Stimulated activated CD4-positive, alpha-beta T cell treated with anti-CD3 and anti-CD28 coated beads, Interleukin-4, amount 100 ng/mL, for 4 hours (primary cell): ENCODE results near the gene SRP54.
A peak's percentile ranks its signal among the peaks of the same experiment; 100 is the strongest.
"Not testable (repeated sequence)": the region's sequence is repeated elsewhere in the genome, so short reads cannot be mapped to it uniquely, and the experiment has no call there.

Experiments
- DNase-seq, 2 experiments: peaks; one replicate each; pipeline ENCODE4 v3.0.0-alpha.2; 2020

The SRP54 gene

DNA sequence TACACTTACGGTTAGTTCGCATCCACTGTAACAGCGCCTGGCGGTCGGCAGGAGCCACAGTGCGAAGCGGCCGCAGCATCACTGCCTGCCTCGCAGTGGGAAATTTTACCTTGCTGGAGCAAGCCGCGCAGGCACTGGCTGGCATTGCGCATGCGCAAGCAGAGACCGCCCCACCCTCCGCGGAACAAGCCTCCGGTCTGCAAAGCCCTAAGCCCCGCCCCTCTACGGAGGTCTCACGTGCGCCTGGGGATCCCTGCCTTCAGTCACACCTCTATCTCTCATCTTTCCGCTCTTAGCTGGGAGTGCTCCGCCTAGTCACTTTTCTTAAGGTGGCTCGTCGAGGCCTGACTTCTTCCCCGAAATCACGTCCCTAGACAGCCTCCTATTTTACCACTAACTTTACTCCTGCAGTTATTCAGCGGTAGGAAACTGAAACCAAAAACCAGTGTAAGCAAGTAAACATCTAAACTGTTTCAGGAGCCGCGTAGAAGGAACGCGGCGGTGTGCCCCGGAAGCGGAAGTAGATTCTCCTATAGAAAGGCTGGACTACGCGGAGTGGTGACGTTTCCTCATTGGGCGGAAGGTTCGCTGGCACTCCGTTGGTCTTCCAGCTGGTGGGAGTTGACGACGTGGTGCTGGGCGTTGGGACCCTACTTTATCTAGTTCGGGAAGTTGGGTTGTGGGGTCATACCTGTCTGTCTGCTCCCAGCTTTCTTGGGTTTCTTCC, at the start of gene SRP54:
TSS of gene SRP54 (plus strand) at position 572 of the 727 bp plus-strand sequence. CDS start 13,718 bp downstream, outside the sequence.
- peak; percentile 99 to 100 for DNase-seq

DNA sequence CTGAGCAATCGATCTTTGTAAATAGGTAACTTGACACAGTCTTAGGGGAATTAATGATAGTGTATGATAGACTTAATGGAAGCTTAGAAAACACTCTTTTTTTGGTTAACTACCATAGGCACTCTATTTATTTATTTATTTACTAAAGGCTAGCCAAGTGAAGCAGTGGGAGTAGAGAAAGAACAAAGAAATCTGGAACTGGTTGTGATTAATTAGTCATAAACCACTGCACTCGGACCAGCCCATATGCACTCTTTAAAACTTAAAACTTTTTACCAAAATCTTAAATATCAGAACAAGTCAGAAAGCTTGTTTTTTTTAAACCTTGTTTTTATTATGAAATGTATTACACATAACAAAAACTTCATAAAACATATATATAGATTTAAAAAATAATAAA, 49.5 kb upstream of the SRP54 start:
- no peak for DNase-seq

- DNase-seq = no peak
Measured at GRCh38 chr14:34935488-34935887, 47.3 kb upstream of the SRP54 start.

- DNase-seq = no peak
Measured at GRCh38 chr14:34937442-34937841, 45.4 kb upstream of the SRP54 start.

- DNase-seq = no peak
Measured at GRCh38 chr14:34937876-34938275, 44.9 kb upstream of the SRP54 start.

DNA sequence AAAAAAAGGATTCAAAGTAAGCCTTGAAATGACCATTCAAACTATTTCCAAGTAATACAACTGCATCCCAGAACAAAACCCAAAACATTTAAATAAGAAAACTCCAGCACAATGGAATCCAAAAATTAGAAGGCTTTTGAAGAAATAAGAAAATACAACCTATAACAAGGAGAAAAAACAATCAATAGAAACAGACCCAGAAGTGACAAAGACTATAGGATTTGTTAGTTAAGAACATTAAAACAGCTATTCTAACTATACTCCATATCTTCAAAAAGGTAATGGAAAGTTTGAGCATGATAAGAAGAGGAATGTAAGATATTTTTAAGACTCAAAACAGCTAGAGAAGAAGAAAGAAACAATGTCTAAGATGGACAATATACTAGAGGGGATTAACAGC, 39.3 kb upstream of the SRP54 start:
- DNase-seq = no peak

GRCh38 chr14:34944744-34945143, 38.0 kb upstream of the SRP54 start:
- no peak for DNase-seq

DNA sequence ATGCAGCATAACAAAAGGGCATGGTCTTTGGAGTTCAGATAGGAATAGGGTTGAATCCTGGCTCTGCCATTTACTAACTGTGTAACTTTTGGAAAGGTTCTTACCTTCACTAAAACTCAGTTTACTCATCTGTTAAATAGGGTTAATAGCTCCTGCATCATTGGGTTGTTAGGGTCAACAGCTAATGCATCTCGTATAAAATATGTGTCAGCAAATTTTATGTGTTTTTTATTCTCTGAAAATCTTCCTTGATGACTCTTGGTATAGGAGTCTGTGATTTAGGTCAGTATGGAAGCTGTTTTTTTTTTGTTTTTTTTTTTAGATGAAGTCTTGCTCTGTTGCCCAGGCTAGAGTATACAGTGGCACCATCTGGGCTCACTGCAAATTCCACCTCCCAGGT, 36.1 kb upstream of the SRP54 start:
- no peak for DNase-seq

GRCh38 chr14:34951286-34951685, 31.5 kb upstream of the SRP54 start:
- no peak for DNase-seq

DNA sequence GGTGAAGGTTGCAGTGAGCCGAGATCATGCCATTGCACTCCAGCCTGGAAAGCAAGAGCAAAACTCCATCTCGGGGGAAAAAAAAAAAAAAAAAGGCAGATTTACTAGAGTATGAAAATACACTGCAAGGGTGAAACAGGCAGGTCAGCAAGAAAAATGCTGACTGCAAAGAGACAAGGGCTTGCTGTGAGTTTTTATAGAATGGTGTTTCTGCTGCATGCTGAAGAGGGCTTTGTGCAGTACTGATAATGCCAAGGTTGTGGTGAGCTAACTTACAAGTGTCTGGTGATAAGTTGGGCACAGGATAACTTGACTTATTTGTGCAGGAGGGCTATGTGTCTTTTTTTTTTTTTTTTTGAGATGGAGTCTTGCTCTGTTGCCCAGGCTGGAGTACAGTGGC, 25.9 kb upstream of the SRP54 start:
- no peak for DNase-seq

- no peak for DNase-seq
Measured at GRCh38 chr14:34957771-34958286, 25.0 kb upstream of the SRP54 start.

- DNase-seq = not testable (repeated sequence)
Measured at GRCh38 chr14:34962106-34962505, 20.7 kb upstream of the SRP54 start.

DNA sequence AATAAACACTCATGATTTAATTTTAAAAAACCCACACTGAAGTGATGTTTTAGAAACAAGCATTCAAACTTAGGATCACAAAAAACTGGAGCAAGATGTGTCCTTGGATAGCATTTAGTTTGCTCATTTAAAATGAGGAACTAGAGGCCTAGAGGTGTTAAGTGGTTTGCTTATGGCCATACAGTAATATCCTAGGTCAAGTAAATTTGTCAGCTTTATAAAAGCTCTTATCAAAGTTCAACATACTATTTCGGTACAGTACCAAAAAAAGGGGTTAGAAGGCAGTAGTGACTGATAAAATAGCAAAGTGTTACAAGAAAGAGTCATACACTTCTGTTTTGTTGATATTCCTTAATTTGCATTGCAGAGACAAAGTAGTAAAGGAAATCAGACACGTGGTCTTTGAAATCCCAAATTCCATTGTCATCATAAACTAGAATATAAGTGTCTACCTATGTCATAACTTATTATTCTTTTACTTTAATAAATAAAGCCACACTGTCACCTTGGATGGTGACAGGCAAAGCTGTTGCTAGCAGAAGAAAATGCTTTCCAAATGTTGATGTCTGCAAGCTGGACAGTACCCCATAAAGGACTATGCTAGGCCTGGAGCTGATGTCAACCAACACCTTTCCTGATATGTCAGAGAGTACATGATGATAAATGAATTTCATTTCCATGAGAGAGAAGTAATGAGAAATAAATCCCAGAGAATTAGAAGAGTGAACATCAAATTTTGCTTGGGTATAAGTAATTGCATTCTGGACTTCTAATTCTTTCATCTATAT, 17.6 kb upstream of the SRP54 start:
- DNase-seq = no peak

- no peak for DNase-seq
Measured at GRCh38 chr14:34965912-34966311, 16.9 kb upstream of the SRP54 start.

GRCh38 chr14:34966413-34966812, 16.4 kb upstream of the SRP54 start:
- no peak for DNase-seq

- DNase-seq = no peak
Measured at GRCh38 chr14:34970665-34971064, 12.1 kb upstream of the SRP54 start.

- DNase-seq = no peak
Measured at GRCh38 chr14:34971381-34971780, 11.4 kb upstream of the SRP54 start.

- no peak for DNase-seq
Measured at GRCh38 chr14:34971801-34972200, 11.0 kb upstream of the SRP54 start.

- DNase-seq = no peak
Measured at GRCh38 chr14:34978444-34978843, 4.3 kb upstream of the SRP54 start.

DNA sequence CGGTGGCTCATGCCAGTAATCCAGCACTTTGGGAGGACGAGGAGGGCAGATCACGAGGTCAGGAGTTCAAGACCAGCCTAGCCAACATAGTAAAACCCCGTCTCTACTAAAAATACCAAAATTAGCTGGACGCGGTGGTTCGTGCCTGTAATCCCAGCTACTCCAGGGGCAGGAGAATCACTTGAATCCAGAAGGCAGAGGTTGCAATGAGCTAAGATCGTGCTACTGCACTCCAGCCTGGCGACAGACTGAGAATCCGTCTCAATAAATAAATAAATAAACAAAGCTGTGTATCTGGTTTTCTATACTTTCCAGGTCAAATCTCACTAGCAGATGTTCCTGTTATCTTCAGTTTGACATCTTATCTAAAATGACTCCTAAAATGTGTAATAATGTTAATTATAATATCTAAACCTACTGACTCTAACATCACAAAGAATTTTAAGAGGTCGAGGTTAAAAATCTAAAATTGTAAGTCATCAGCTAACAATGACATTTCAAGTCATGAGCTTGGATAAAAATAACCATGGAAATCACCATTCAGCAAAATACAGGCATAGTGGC, 2.4 kb upstream of the SRP54 start:
- DNase-seq = no peak

DNA sequence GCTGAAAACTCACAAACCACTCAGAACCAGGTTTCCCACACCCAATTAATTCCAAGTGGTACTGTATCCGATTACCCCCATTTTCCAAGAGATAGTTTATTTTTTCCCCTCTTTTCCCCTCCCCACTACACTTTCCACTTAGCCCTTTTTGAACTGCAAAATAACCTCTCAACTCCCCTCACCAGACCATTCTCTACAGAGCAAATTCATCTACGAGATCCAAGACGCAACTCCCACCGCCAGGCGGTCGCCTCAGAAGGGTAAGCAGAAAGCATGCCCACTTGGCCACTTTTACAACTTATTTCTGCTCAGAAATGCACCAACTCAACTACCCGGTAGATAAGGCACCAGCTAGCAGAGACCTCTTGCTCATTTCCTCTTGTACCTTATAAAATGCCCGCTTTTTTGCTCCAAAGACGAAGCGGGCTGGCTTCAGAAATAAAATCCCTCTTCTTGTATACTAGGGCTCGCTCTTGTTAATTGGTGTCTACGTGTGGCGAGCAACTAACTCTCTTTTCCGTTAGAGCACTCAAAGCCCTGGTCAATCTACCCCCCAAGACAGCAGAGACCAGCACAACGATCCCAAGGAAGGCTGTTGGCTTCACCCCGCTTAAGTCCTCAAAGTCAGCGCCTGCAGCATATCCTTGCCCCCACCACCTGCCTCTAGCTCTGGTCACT, 910 bp upstream of the SRP54 start:
- peak; percentile 14 to 20 for DNase-seq

DNA sequence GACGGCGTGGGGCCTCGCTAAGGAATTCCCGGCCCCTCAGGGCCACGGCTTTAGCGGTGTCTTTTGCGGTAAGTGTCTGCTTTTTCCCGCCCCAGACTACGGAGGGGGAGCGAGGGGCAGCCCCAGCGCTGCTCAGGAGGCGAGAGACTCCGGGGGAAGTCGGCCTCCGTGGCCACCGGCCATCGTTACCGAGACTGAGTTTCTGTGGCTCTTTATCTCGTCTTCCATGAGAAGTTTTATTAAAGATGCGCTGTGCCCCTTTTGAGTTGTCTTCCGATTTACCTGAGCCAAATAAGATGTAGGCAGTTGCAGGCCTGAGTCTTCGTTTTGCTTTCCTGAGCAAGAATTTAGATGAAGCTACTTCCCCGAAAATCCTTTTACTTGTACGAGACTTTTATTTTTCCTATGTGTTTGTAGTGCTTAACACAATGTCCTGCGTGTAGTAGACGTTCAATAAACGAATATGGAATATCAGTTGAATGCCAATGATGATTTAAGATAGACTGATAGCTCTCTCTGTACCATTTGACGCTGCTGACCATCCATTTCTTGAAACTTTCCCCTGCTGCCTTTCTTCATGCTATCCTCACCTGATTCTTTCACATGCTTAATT, 462 bp downstream of the SRP54 start:
- no peak for DNase-seq

DNA sequence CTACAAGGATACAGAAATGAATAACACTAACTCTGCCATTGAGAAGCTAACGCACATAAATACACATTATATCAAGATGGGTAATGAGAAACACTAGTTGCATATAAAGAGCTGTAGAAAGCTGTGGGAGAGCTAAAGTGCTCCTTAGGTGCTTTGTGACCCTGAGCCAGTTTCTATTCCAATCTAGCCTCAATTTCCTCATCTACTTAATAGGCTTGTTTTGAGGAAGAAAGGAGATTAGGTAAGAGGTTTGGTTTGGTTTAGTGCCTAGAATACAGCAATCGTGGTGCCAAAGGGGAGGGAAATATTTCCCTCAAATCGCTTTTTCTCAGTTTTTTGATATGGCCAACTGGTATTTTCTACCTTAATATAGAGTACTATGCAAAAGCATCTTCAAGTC, 994 bp downstream of the SRP54 start:
- DNase-seq = no peak
